OCI-LY1 (cell line): ENCODE data around the gene NAA10.

Experiments used
- CTCF ChIP-seq: fragments of 200-600 bp; sonication (generic), shearing (Covaris generic); IDR thresholded peaks from 2 replicates; pipeline ENCODE4 v1.5.1; 2017; ENCODE audit warnings: mild to moderate bottlenecking, antibody characterized with exemption, low read length, moderate library complexity, mixed read lengths
- EZH2 ChIP-seq: fragments of 200-600 bp; sonication (generic), shearing (Covaris generic); IDR thresholded peaks from 2 replicates; pipeline ENCODE4 v1.8.0; 2017; ENCODE audit warnings: borderline replicate concordance, mixed run types, mild to moderate bottlenecking, antibody characterized with exemption, low read length, moderate library complexity, mixed read lengths

- TF ChIP-seq CTCF (no peak), EZH2 (no peak)
Observed at GRCh38 chrX:153932220-153932915, 2.5 kb downstream of the NAA10 start.
